Thyroid gland (tissue), 4 donors: ENCODE results near the gene RAB1B.

Experiments used
- POLR2A ChIP-seq, 2 donors: fragments of 450-650 bp; IDR thresholded peaks; one replicate each; pipeline ENCODE4 v1.6.1; 2017; ENCODE audit warnings: antibody characterized with exemption in 2 of 2, mild to moderate bottlenecking in 2 of 2, moderate library complexity in 1 of 2
- TF ChIP-seq, protein P1 (sequence below), 6 experiments: fragments of 200-600 bp in 3 of 6; fragments of 450-650 bp in 3 of 6; sonication (generic) in 3 of 6; IDR thresholded peaks; one replicate each; pipeline ENCODE4 v1.5.1; 2016 to 2019; ENCODE audit warnings: antibody characterized with exemption in 6 of 6, mild to moderate bottlenecking in 2 of 6, inconsistent platforms in 1 of 6, moderate library complexity in 1 of 6

DNA sequence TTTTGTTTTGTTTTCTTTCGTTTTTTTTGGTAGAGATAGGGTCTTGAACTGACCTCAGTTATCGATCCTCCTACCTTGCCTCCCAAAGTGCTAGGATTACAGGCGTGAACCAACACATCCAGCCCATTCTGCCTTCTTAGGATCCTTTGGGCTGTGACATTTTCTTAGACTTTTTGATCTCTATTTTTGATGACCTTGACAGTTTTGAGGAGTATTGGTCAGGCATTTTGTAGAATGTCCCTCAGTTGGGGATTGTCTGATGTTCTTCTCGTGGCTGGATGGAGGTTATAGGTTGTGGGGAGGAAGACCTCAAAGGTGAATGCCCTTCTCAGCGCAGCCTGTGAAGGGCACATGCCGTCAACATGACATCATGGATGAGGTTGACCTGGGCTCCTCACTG, 19.5 kb upstream of the RAB1B start:
- TF ChIP-seq, protein P1, sequence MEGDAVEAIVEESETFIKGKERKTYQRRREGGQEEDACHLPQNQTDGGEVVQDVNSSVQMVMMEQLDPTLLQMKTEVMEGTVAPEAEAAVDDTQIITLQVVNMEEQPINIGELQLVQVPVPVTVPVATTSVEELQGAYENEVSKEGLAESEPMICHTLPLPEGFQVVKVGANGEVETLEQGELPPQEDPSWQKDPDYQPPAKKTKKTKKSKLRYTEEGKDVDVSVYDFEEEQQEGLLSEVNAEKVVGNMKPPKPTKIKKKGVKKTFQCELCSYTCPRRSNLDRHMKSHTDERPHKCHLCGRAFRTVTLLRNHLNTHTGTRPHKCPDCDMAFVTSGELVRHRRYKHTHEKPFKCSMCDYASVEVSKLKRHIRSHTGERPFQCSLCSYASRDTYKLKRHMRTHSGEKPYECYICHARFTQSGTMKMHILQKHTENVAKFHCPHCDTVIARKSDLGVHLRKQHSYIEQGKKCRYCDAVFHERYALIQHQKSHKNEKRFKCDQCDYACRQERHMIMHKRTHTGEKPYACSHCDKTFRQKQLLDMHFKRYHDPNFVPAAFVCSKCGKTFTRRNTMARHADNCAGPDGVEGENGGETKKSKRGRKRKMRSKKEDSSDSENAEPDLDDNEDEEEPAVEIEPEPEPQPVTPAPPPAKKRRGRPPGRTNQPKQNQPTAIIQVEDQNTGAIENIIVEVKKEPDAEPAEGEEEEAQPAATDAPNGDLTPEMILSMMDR (IDR thresholded peaks at IDR 0.05) = no peak
- no peak for TF ChIP-seq POLR2A (IDR thresholded peaks at IDR 0.05)
